Measurements from ENCODE around the gene ADAMTS19. TPM values are rescaled to one million over a fixed set of nuclear protein-coding genes. Genes with fewer than 3 reads are reported as not detected.

ADAMTS19 gene
- total and polyA plus RNA-seq, 12 donors: 0.15 to 1.3 (median 0.43) TPM

GRCh38 chr5:129619782-129620181 lies 159.7 kb downstream of the ADAMTS19 start:
- Histone ChIP-seq H3K27ac (no peak overlapping the region), H3K4me1 (no peaks in the 10 kb centered on the region), H3K36me3 (no peaks in the 10 kb centered on the region), H3K9me3 (no peaks in the 10 kb centered on the region), H3K4me3 (peak overlapping the region in 1 of 10 donors; percentile 0), H3K27me3 (no peaks in the 10 kb centered on the region)
- TF ChIP-seq, protein P1, sequence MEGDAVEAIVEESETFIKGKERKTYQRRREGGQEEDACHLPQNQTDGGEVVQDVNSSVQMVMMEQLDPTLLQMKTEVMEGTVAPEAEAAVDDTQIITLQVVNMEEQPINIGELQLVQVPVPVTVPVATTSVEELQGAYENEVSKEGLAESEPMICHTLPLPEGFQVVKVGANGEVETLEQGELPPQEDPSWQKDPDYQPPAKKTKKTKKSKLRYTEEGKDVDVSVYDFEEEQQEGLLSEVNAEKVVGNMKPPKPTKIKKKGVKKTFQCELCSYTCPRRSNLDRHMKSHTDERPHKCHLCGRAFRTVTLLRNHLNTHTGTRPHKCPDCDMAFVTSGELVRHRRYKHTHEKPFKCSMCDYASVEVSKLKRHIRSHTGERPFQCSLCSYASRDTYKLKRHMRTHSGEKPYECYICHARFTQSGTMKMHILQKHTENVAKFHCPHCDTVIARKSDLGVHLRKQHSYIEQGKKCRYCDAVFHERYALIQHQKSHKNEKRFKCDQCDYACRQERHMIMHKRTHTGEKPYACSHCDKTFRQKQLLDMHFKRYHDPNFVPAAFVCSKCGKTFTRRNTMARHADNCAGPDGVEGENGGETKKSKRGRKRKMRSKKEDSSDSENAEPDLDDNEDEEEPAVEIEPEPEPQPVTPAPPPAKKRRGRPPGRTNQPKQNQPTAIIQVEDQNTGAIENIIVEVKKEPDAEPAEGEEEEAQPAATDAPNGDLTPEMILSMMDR (IDR thresholded peaks at IDR 0.05): no peak
- 69 to 78% methylated on average over 2 of the region's 2 CpGs for WGBS, 2 donors
- intact Hi-C loops (cut with DNase I): no loop called here
- DNase-seq: no peak
- no peak for ATAC-seq

GRCh38 chr5:129622531-129622930 lies 162.4 kb downstream of the ADAMTS19 start:
- no peak overlapping the region for H3K27ac ChIP-seq
- no peak overlapping the region for H3K4me3 ChIP-seq
- no peaks in the 10 kb centered on the region for H3K27me3 ChIP-seq
- intact Hi-C loops (cut with DNase I): no loop called here
- WGBS, 2 donors: 56 to 60% methylated on average over 1 of the region's 1 CpG
- no peaks in the 10 kb centered on the region for H3K36me3 ChIP-seq
- ATAC-seq (no peak), DNase-seq (no peak)
- H3K9me3 ChIP-seq: no peaks in the 10 kb centered on the region
- TF ChIP-seq, protein P1 (IDR thresholded peaks at IDR 0.05): no peak
- H3K4me1 ChIP-seq: no peaks in the 10 kb centered on the region

DNA sequence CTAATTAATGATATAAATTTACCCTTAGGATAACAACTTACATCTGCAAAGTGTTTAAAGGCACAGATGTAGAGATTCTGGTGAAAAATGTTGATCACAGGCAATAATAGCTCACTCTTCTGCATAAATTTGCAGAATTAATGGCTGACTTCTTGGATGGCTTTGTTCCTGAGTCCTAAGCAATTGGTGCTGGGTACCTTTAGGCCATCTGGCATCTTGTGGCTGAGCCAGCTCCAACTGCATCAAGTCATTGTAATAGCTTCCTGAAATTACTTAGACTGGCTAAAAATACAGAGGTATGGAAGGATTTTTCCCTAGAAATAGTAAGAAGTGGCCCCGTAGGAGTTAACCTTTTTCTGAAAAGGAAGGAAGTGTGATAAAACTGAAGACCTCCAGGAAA lies 169.5 kb downstream of the ADAMTS19 start:
- TF ChIP-seq, protein P1 (IDR thresholded peaks at IDR 0.05): no peak
- H3K27ac ChIP-seq: no peak overlapping the region
- 44 to 56% methylated on average over 1 of the region's 1 CpG for WGBS, 2 donors
- H3K9me3 ChIP-seq: peaks cover 0 to 27% (median 11%) of the 10 kb centered on the region in 11 donors
- no peak for DNase-seq
- no peaks in the 10 kb centered on the region for H3K27me3 ChIP-seq
- no peaks in the 10 kb centered on the region for H3K4me1 ChIP-seq
- H3K4me3 ChIP-seq: no peak overlapping the region
- intact Hi-C loops (cut with DNase I): no loop called here
- H3K36me3 ChIP-seq: no peaks in the 10 kb centered on the region
- ATAC-seq: no peak

DNA sequence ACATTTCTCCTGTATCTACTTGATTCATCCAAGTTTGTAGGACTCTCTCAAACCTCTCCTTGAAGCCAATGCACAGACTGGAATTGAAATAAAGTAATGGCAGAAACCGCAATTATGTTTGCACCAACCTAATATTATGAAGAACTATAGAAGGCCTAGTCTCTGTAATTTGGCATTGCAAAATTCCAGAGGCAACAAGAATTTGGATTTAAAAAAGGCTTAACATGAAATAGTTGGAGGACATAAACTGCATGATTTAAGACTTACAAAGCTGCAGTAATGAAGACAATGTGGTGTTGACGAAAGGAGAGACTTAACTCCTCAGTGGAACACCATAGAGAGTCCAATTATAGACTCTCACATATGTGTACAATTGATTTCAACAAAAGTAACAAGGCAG lies 170.0 kb downstream of the ADAMTS19 start:
- H3K27me3 ChIP-seq: no peaks in the 10 kb centered on the region
- H3K27ac ChIP-seq: no peak overlapping the region
- intact Hi-C loops (cut with DNase I): no loop called here
- H3K9me3 ChIP-seq: peaks cover 0 to 29% (median 11%) of the 10 kb centered on the region in 11 donors
- H3K4me3 ChIP-seq: no peak overlapping the region
- DNase-seq (no peak), ATAC-seq (no peak)
- no peaks in the 10 kb centered on the region for H3K4me1 ChIP-seq
- WGBS, 2 donors: 76 to 82% methylated on average over 2 of the region's 2 CpGs
- no peaks in the 10 kb centered on the region for H3K36me3 ChIP-seq
- TF ChIP-seq, protein P1 (IDR thresholded peaks at IDR 0.05): no peak

All from heart right ventricle (tissue), 16 donors.